Measurements from ENCODE around the gene RNASE4. TPM values are rescaled to one million over a fixed set of nuclear protein-coding genes. Genes with fewer than 3 reads are reported as not detected.

The RNASE4 gene
- total RNA-seq, 1 experiment from 2014 or later = 3.9 TPM

DNA sequence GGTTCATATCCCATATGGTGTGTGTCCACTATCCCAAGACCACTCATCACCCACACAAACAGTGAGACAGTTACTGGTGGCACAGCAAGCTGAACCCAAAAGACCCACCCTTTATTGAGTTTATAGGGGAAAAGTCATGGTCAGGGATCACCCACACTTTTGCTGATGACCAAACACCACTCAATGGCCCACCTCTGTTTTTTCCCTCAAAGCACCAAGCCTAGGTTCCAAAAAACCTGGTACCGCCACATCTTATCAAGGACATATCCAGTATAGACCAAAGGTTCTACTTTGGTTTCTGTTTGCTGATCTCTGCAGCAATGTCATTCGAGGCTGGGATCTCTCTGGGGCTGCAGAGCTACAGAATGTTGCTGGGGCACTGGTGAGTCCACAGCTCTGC is 23.2 kb upstream of the RNASE4 start:
- no peaks in the 10 kb centered on the region for H3K79me2 ChIP-seq (ENCODE audit: insufficient read depth, low read length)
- no peaks in the 10 kb centered on the region for H3K36me3 ChIP-seq (ENCODE audit: control insufficient read depth in 1 of 2, insufficient read depth in 2 of 2, low read length in 2 of 2)
- no peak overlapping the region for H2AFZ ChIP-seq (ENCODE audit: low read depth, low read length, poor library complexity, severe bottlenecking)
- no TSS peak for BruUV-seq (replicated peaks)
- ChIA-PET RAD21 (ENCODE audit: low non-redundant PET in 1 of 2, low total read pairs in 2 of 2, uncharacterized antibody in 2 of 2, unreplicated experiment in 2 of 2) (no interaction called here), CTCF (no interaction called here), POLR2A (no interaction called here)
- no peak overlapping the region for H3K27ac ChIP-seq (ENCODE audit: low read depth, low read length)
- H3K4me2 ChIP-seq (ENCODE audit: low read length) = no peak overlapping the region
- no peaks in the 10 kb centered on the region for H4K20me1 ChIP-seq (ENCODE audit: insufficient read depth)
- H3K9me2 ChIP-seq (ENCODE audit: insufficient read depth) = no peaks in the 10 kb centered on the region
- H3K9me3 ChIP-seq (ENCODE audit: control insufficient read depth in 1 of 2, insufficient read depth in 1 of 2, low read depth in 1 of 2, low read length in 2 of 2) = no peaks in the 10 kb centered on the region
- no peak overlapping the region for H3K9ac ChIP-seq (ENCODE audit: low read length)
- peaks cover 20 to 43% of the 10 kb centered on the region in 2 experiments for H3K4me1 ChIP-seq (ENCODE audit: control insufficient read depth in 1 of 2, insufficient read depth in 2 of 2, low read length in 2 of 2)
- ATAC-seq (no peak), DNase-seq (ENCODE audit: low read depth, low spot score) (no peak)
- TF ChIP-seq REST (IDR thresholded peaks at IDR 0.05; ENCODE audit: low read depth) (no peak), SP1 (IDR thresholded peaks at IDR 0.05; ENCODE audit: low read depth) (no peak), JUND (IDR thresholded peaks at IDR 0.05) (no peak), YY1 (IDR thresholded peaks at IDR 0.05; ENCODE audit: extremely low read depth, insufficient replicate concordance, low read depth, low read length) (no peak), CEBPB (IDR thresholded peaks at IDR 0.05; ENCODE audit: low read depth) (no peak), EGR1 (IDR thresholded peaks at IDR 0.05; ENCODE audit: low read depth) (no peak), EZH2phosphoT487 (IDR thresholded peaks at IDR 0.05; ENCODE audit: borderline replicate concordance) (no peak), POLR2AphosphoS5 (IDR thresholded peaks at IDR 0.05; ENCODE audit: low read depth, low read length) (no peak), SRF (IDR thresholded peaks at IDR 0.05; ENCODE audit: low read depth) (no peak), RAD21 (IDR thresholded peaks at IDR 0.05; ENCODE audit: low read depth) (no peak), CBX3 (IDR thresholded peaks at IDR 0.05; ENCODE audit: low read depth) (no peak), EZH2 (IDR thresholded peaks at IDR 0.05) (no peak), POLR2A (IDR thresholded peaks at IDR 0.05; ENCODE audit: borderline replicate concordance, extremely low read depth, insufficient read depth, insufficient read length) (no peak), ZBTB33 (IDR thresholded peaks at IDR 0.05; ENCODE audit: extremely low read depth, insufficient replicate concordance, low read length) (no peak), ELF1 (IDR thresholded peaks at IDR 0.05; ENCODE audit: borderline replicate concordance, low read depth) (no peak), SIN3A (IDR thresholded peaks at IDR 0.05; ENCODE audit: low read depth) (no peak), ZFX (IDR thresholded peaks at IDR 0.05) (no peak), TCF7L2 (IDR thresholded peaks at IDR 0.05; ENCODE audit: borderline replicate concordance, extremely low read depth, insufficient read depth, insufficient read length) (no peak)
- TF ChIP-seq, protein P1, sequence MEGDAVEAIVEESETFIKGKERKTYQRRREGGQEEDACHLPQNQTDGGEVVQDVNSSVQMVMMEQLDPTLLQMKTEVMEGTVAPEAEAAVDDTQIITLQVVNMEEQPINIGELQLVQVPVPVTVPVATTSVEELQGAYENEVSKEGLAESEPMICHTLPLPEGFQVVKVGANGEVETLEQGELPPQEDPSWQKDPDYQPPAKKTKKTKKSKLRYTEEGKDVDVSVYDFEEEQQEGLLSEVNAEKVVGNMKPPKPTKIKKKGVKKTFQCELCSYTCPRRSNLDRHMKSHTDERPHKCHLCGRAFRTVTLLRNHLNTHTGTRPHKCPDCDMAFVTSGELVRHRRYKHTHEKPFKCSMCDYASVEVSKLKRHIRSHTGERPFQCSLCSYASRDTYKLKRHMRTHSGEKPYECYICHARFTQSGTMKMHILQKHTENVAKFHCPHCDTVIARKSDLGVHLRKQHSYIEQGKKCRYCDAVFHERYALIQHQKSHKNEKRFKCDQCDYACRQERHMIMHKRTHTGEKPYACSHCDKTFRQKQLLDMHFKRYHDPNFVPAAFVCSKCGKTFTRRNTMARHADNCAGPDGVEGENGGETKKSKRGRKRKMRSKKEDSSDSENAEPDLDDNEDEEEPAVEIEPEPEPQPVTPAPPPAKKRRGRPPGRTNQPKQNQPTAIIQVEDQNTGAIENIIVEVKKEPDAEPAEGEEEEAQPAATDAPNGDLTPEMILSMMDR (IDR thresholded peaks at IDR 0.05 in 2 of 3, conservative IDR thresholded peaks at IDR 0.05 in 1 of 3; ENCODE audit: borderline replicate concordance in 1 of 3, insufficient read depth in 1 of 3, low read depth in 2 of 3, low read length in 2 of 3) = no peak
- no peak overlapping the region for H3K4me3 ChIP-seq (replicated peaks in 1 of 2; ENCODE audit: low read depth in 1 of 2, low read length in 2 of 2)
- no peaks in the 10 kb centered on the region for H3K27me3 ChIP-seq (ENCODE audit: insufficient read depth, low read length)
- intact Hi-C loops (cut with micrococcal nuclease) = no loop called here
